ENCODE measurements around the gene CKAP2L.

The CKAP2L gene

GRCh38 chr2:112791693-112792230 lies 27.4 kb upstream of the CKAP2L start:
- DNase-seq: no peak

- no peak for DNase-seq
Observed at GRCh38 chr2:112791019-112791418, 26.6 kb upstream of the CKAP2L start.

GRCh38 chr2:112790305-112790704 lies 25.9 kb upstream of the CKAP2L start:
- no peak for DNase-seq

- no peak for DNase-seq
Observed at GRCh38 chr2:112789186-112789585, 24.8 kb upstream of the CKAP2L start.

GRCh38 chr2:112788653-112789052 lies 24.2 kb upstream of the CKAP2L start:
- DNase-seq: no peak

- DNase-seq: no peak
Observed at GRCh38 chr2:112787729-112788393, 23.5 kb upstream of the CKAP2L start.

GRCh38 chr2:112787294-112787693 lies 22.9 kb upstream of the CKAP2L start:
- no peak for DNase-seq

- peak in 1 of 2 donors; percentile 43 for DNase-seq
Observed at GRCh38 chr2:112784199-112785189, 20.1 kb upstream of the CKAP2L start, which contains the start of gene IL1A. IL1A (minus strand) TSS chr2:112784493; CDS start chr2:112783770, 723 bp downstream.

GRCh38 chr2:112783187-112783714 lies 18.8 kb upstream of the CKAP2L start:
- DNase-seq: no peak

GRCh38 chr2:112782234-112782799 lies 17.9 kb upstream of the CKAP2L start:
- no peak for DNase-seq

GRCh38 chr2:112779598-112779997 lies 15.2 kb upstream of the CKAP2L start:
- no peak for DNase-seq

- no peak for DNase-seq
Observed at GRCh38 chr2:112777036-112777435, 12.6 kb upstream of the CKAP2L start.

GRCh38 chr2:112776113-112776512 lies 11.7 kb upstream of the CKAP2L start:
- DNase-seq: no peak

GRCh38 chr2:112774536-112775285 lies 10.3 kb upstream of the CKAP2L start:
- DNase-seq: no peak

- DNase-seq: no peak
Observed at GRCh38 chr2:112773556-112773955, 9.1 kb upstream of the CKAP2L start.

- no peak for DNase-seq
Observed at GRCh38 chr2:112772911-112773475, 8.6 kb upstream of the CKAP2L start.

- DNase-seq: no peak
Observed at GRCh38 chr2:112772322-112772721, 7.9 kb upstream of the CKAP2L start.

GRCh38 chr2:112768432-112768831 lies 4.0 kb upstream of the CKAP2L start:
- no peak for DNase-seq

GRCh38 chr2:112767693-112768330 lies 3.4 kb upstream of the CKAP2L start:
- DNase-seq: peak in 1 of 2 donors; percentile 43

GRCh38 chr2:112765251-112765650 lies 842 bp upstream of the CKAP2L start:
- DNase-seq: no peak

- DNase-seq: no peak
Observed at GRCh38 chr2:112762276-112762675, 2.1 kb downstream of the CKAP2L start.

Measured in CD4-positive, alpha-beta T cell treated with Interferon alpha-2 for 1 hour (primary cell).